ENCODE data around the gene SPATA24.
"Not testable (repeated sequence)": the region's sequence is repeated elsewhere in the genome, so short reads cannot be mapped to it uniquely, and the experiment has no call there.

The SPATA24 gene

GRCh38 chr5:139368613-139369012 is 35.3 kb downstream of the SPATA24 start:
- Histone ChIP-seq H3K4me3 (ENCODE audit: insufficient read depth, low read depth, low read length) (no peak overlapping the region), H3K9me3 (ENCODE audit: control insufficient read depth, low read length) (no peaks in the 10 kb centered on the region), H3K27me3 (ENCODE audit: control insufficient read depth, insufficient read depth, low read length, poor library complexity, severe bottlenecking) (no peaks in the 10 kb centered on the region), H3K4me1 (ENCODE audit: control insufficient read depth, insufficient read depth, low read length) (no peaks in the 10 kb centered on the region), H3K27ac (ENCODE audit: insufficient read depth, low read depth, low read length, poor library complexity, severe bottlenecking) (no peak overlapping the region), H3K36me3 (ENCODE audit: control insufficient read depth, insufficient read depth, low read length) (peaks cover 46% of the 10 kb centered on the region)
- WGBS, 2 experiments, result 97 to 99% methylated on average over 2 of the region's 2 CpGs

DNA sequence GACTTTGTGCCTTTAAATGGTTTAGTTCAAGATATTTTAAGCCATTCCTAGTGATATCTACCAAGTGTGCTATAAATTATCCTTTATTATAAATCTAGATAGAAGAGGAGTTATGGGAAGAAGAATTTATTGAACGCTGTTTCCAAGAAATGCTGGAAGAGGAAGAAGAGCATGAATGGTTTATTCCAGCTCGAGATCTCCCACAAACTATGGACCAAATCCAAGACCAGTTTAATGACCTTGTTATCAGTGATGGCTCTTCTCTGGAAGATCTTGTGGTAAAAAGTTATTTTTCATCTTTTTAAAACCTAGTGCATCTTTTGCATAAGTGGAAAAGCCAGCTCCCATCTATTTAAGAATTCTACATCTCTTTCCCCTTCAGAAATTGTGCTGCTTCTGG is 39.4 kb downstream of the SPATA24 start:
- no peaks in the 10 kb centered on the region for H3K27me3 ChIP-seq (ENCODE audit: control insufficient read depth, insufficient read depth, low read length, poor library complexity, severe bottlenecking)
- peaks cover 43% of the 10 kb centered on the region for H3K36me3 ChIP-seq (ENCODE audit: control insufficient read depth, insufficient read depth, low read length)
- H3K9me3 ChIP-seq (ENCODE audit: control insufficient read depth, low read length), result no peaks in the 10 kb centered on the region
- 98 to 100% methylated on average over 2 of the region's 2 CpGs for WGBS, 2 experiments
- H3K4me3 ChIP-seq (ENCODE audit: insufficient read depth, low read depth, low read length), result no peak overlapping the region
- H3K4me1 ChIP-seq (ENCODE audit: control insufficient read depth, insufficient read depth, low read length), result no peaks in the 10 kb centered on the region
- no peak overlapping the region for H3K27ac ChIP-seq (ENCODE audit: insufficient read depth, low read depth, low read length, poor library complexity, severe bottlenecking)

- Histone ChIP-seq H3K27me3 (ENCODE audit: control insufficient read depth, insufficient read depth, low read length, poor library complexity, severe bottlenecking) (no peaks in the 10 kb centered on the region), H3K4me3 (ENCODE audit: insufficient read depth, low read depth, low read length) (no peak overlapping the region), H3K36me3 (ENCODE audit: control insufficient read depth, insufficient read depth, low read length) (peaks cover 43% of the 10 kb centered on the region), H3K4me1 (ENCODE audit: control insufficient read depth, insufficient read depth, low read length) (no peaks in the 10 kb centered on the region), H3K27ac (ENCODE audit: insufficient read depth, low read depth, low read length, poor library complexity, severe bottlenecking) (no peak overlapping the region), H3K9me3 (ENCODE audit: control insufficient read depth, low read length) (no peaks in the 10 kb centered on the region)
- 96 to 97% methylated on average over 2 of the region's 2 CpGs for WGBS, 2 experiments
Observed at GRCh38 chr5:139363937-139364336, 40.0 kb downstream of the SPATA24 start.

GRCh38 chr5:139361835-139362429 is 42.0 kb downstream of the SPATA24 start:
- Histone ChIP-seq H3K4me3 (ENCODE audit: insufficient read depth, low read depth, low read length) (no peak overlapping the region), H3K4me1 (ENCODE audit: control insufficient read depth, insufficient read depth, low read length) (no peaks in the 10 kb centered on the region), H3K9me3 (ENCODE audit: control insufficient read depth, low read length) (no peaks in the 10 kb centered on the region), H3K36me3 (ENCODE audit: control insufficient read depth, insufficient read depth, low read length) (peaks cover 36% of the 10 kb centered on the region), H3K27me3 (ENCODE audit: control insufficient read depth, insufficient read depth, low read length, poor library complexity, severe bottlenecking) (no peaks in the 10 kb centered on the region), H3K27ac (ENCODE audit: insufficient read depth, low read depth, low read length, poor library complexity, severe bottlenecking) (no peak overlapping the region)
- 93 to 97% methylated on average over 6 of the region's 6 CpGs for WGBS, 2 experiments

DNA sequence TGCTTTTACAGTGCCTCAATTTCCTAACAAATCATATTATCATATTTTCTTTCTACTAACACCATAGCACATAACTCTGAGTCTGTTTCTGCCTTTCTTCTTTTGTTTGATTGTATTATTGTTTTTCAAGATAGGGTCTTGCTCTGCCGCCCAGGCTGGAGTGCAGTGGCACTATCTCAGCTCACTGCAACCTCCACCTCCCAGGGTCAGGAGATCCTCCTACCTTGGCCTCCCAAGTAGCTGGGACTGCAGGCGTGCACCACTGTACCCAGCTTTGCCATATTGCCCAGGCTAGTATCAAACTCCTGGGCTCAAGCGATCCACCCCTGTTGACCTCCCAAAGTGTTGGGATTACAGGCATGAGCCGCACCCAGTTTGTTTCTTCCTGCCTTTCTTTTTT is 43.5 kb downstream of the SPATA24 start:
- H3K4me3 ChIP-seq (ENCODE audit: insufficient read depth, low read depth, low read length), result no peak overlapping the region
- no peaks in the 10 kb centered on the region for H3K4me1 ChIP-seq (ENCODE audit: control insufficient read depth, insufficient read depth, low read length)
- WGBS, 2 experiments, result 86 to 95% methylated on average over 4 of the region's 4 CpGs

GRCh38 chr5:139358064-139358463 is 45.8 kb downstream of the SPATA24 start:
- H3K27me3 ChIP-seq (ENCODE audit: control insufficient read depth, insufficient read depth, low read length, poor library complexity, severe bottlenecking), result no peaks in the 10 kb centered on the region
- peaks cover 6% of the 10 kb centered on the region for H3K36me3 ChIP-seq (ENCODE audit: control insufficient read depth, insufficient read depth, low read length)
- H3K4me1 ChIP-seq (ENCODE audit: control insufficient read depth, insufficient read depth, low read length), result no peaks in the 10 kb centered on the region
- H3K27ac ChIP-seq (ENCODE audit: insufficient read depth, low read depth, low read length, poor library complexity, severe bottlenecking), result no peak overlapping the region
- no peaks in the 10 kb centered on the region for H3K9me3 ChIP-seq (ENCODE audit: control insufficient read depth, low read length)
- H3K4me3 ChIP-seq (ENCODE audit: insufficient read depth, low read depth, low read length), result no peak overlapping the region

More for the DNA sequence above, 43.5 kb downstream of the SPATA24 start:
- Histone ChIP-seq H3K27me3 (ENCODE audit: control insufficient read depth, insufficient read depth, low read length, poor library complexity, severe bottlenecking) (no peaks in the 10 kb centered on the region), H3K9me3 (ENCODE audit: control insufficient read depth, low read length) (no peaks in the 10 kb centered on the region), H3K36me3 (ENCODE audit: control insufficient read depth, insufficient read depth, low read length) (peaks cover 21% of the 10 kb centered on the region), H3K27ac (ENCODE audit: insufficient read depth, low read depth, low read length, poor library complexity, severe bottlenecking) (no peak overlapping the region)

GRCh38 chr5:139355900-139356299 is 48.0 kb downstream of the SPATA24 start:
- H3K4me3 ChIP-seq (ENCODE audit: insufficient read depth, low read depth, low read length); H3K9me3 ChIP-seq (ENCODE audit: control insufficient read depth, low read length); H3K4me1 ChIP-seq (ENCODE audit: control insufficient read depth, insufficient read depth, low read length); H3K27me3 ChIP-seq (ENCODE audit: control insufficient read depth, insufficient read depth, low read length, poor library complexity, severe bottlenecking); H3K27ac ChIP-seq (ENCODE audit: insufficient read depth, low read depth, low read length, poor library complexity, severe bottlenecking); H3K36me3 ChIP-seq (ENCODE audit: control insufficient read depth, insufficient read depth, low read length): not testable (repeated sequence)
- 95% methylated on average over 8 of the region's 8 CpGs for WGBS, 2 experiments

- H3K36me3 ChIP-seq (ENCODE audit: control insufficient read depth, insufficient read depth, low read length), result peaks cover 4% of the 10 kb centered on the region
- WGBS, 2 experiments, result 98% methylated on average over 3 of the region's 3 CpGs
Observed at GRCh38 chr5:139354186-139354585, 49.7 kb downstream of the SPATA24 start.

DNA sequence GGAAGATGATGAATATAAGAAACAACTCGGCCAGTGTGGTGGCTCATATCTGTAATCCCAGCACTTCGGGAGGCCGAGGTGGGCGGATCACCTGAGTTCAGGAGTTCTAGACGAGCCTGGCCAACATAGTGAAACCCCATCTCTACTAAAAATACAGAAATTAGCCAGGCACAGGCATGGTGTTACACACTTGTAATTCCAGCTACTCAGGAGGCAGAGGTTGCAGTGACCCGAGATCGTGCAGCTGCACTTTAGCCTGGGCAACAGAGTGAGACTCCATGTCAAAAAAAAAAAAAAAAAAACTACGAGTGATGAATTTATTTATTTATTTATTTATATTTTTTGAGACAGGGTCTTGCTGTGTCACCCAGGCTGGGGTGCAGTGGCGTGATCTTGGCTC is 56.0 kb downstream of the SPATA24 start:
- H3K36me3 ChIP-seq (ENCODE audit: control insufficient read depth, insufficient read depth, low read length), result peaks cover 12% of the 10 kb centered on the region
- not testable (repeated sequence) for H3K4me1 ChIP-seq (ENCODE audit: control insufficient read depth, insufficient read depth, low read length); H3K9me3 ChIP-seq (ENCODE audit: control insufficient read depth, low read length); H3K4me3 ChIP-seq (ENCODE audit: insufficient read depth, low read depth, low read length); H3K27ac ChIP-seq (ENCODE audit: insufficient read depth, low read depth, low read length, poor library complexity, severe bottlenecking); H3K27me3 ChIP-seq (ENCODE audit: control insufficient read depth, insufficient read depth, low read length, poor library complexity, severe bottlenecking)
- 92 to 94% methylated on average over 8 of the region's 9 CpGs for WGBS, 2 experiments

More at GRCh38 chr5:139354186-139354585, 49.7 kb downstream of the SPATA24 start:
- H3K27ac ChIP-seq (ENCODE audit: insufficient read depth, low read depth, low read length, poor library complexity, severe bottlenecking), result no peak overlapping the region
- no peaks in the 10 kb centered on the region for H3K4me1 ChIP-seq (ENCODE audit: control insufficient read depth, insufficient read depth, low read length)
- no peaks in the 10 kb centered on the region for H3K27me3 ChIP-seq (ENCODE audit: control insufficient read depth, insufficient read depth, low read length, poor library complexity, severe bottlenecking)
- no peaks in the 10 kb centered on the region for H3K9me3 ChIP-seq (ENCODE audit: control insufficient read depth, low read length)
- no peak overlapping the region for H3K4me3 ChIP-seq (ENCODE audit: insufficient read depth, low read depth, low read length)
